ENCODE measurements around the gene U2AF1L4. TPM values are rescaled to one million over a fixed set of nuclear protein-coding genes. Genes with fewer than 3 reads are reported as not detected.
A peak's percentile ranks its signal among the peaks of the same experiment; 100 is the strongest.

U2AF1L4 gene
- total RNA-seq, 1 donor = 5.8 TPM

- no peak overlapping the region for H3K4me2 ChIP-seq (ENCODE audit: insufficient read depth, low read length)
- peak; percentile 55 for DNase-seq (ENCODE audit: insufficient read length, low spot score, missing footprints)
- H3K4me3 ChIP-seq (ENCODE audit: insufficient read depth, low read length) = no peak overlapping the region
- no peak overlapping the region for H2AFZ ChIP-seq (ENCODE audit: low read length)
- peaks cover 4% of the 10 kb centered on the region for H4K20me1 ChIP-seq (ENCODE audit: insufficient read depth, low read length)
- H3K79me2 ChIP-seq (ENCODE audit: insufficient read depth, low read length) = no peaks in the 10 kb centered on the region
- peaks cover 80% of the 10 kb centered on the region for H3K36me3 ChIP-seq (ENCODE audit: insufficient read depth, low read length)
- H3K9me3 ChIP-seq (ENCODE audit: low read depth, low read length) = no peaks in the 10 kb centered on the region
- H3K27me3 ChIP-seq (ENCODE audit: insufficient read depth, low read length) = no peaks in the 10 kb centered on the region
- no peak overlapping the region for H3K27ac ChIP-seq (ENCODE audit: low read depth, low read length)
- no peaks in the 10 kb centered on the region for H3K4me1 ChIP-seq (ENCODE audit: insufficient read depth, low read length)
- no peak for TF ChIP-seq CTCF (IDR thresholded peaks at IDR 0.05; ENCODE audit: extremely low read depth, low read depth, low read length)
These were observed 16.2 kb downstream of the U2AF1L4 start for GRCh38 chr19:35729021-35729420.

- no peak for TF ChIP-seq CTCF (IDR thresholded peaks at IDR 0.05; ENCODE audit: extremely low read depth, low read depth, low read length)
- Histone ChIP-seq H3K4me2 (ENCODE audit: insufficient read depth, low read length) (no peak overlapping the region), H4K20me1 (ENCODE audit: insufficient read depth, low read length) (peaks cover 3% of the 10 kb centered on the region), H3K9me3 (ENCODE audit: low read depth, low read length) (no peaks in the 10 kb centered on the region), H3K79me2 (ENCODE audit: insufficient read depth, low read length) (peaks cover 3% of the 10 kb centered on the region), H3K27ac (ENCODE audit: low read depth, low read length) (no peak overlapping the region), H3K4me3 (ENCODE audit: insufficient read depth, low read length) (no peak overlapping the region), H3K36me3 (ENCODE audit: insufficient read depth, low read length) (peaks cover 82% of the 10 kb centered on the region), H3K4me1 (ENCODE audit: insufficient read depth, low read length) (no peaks in the 10 kb centered on the region), H3K27me3 (ENCODE audit: insufficient read depth, low read length) (no peaks in the 10 kb centered on the region), H2AFZ (ENCODE audit: low read length) (no peak overlapping the region)
- DNase-seq (ENCODE audit: insufficient read length, low spot score, missing footprints) = peak; percentile 62
These were observed 17.1 kb downstream of the U2AF1L4 start for GRCh38 chr19:35727956-35728706.

- TF ChIP-seq CTCF (IDR thresholded peaks at IDR 0.05; ENCODE audit: extremely low read depth, low read depth, low read length) = no peak
- Histone ChIP-seq H3K27me3 (ENCODE audit: insufficient read depth, low read length) (no peaks in the 10 kb centered on the region), H3K27ac (ENCODE audit: low read depth, low read length) (no peak overlapping the region), H3K36me3 (ENCODE audit: insufficient read depth, low read length) (peaks cover 90% of the 10 kb centered on the region), H3K79me2 (ENCODE audit: insufficient read depth, low read length) (peaks cover 9% of the 10 kb centered on the region), H4K20me1 (ENCODE audit: insufficient read depth, low read length) (peaks cover 3% of the 10 kb centered on the region), H3K4me2 (ENCODE audit: insufficient read depth, low read length) (no peak overlapping the region), H3K4me1 (ENCODE audit: insufficient read depth, low read length) (no peaks in the 10 kb centered on the region), H2AFZ (ENCODE audit: low read length) (no peak overlapping the region), H3K9me3 (ENCODE audit: low read depth, low read length) (no peaks in the 10 kb centered on the region), H3K4me3 (ENCODE audit: insufficient read depth, low read length) (no peak overlapping the region)
- peak; percentile 75 for DNase-seq (ENCODE audit: insufficient read length, low spot score, missing footprints)
These were observed 17.9 kb downstream of the U2AF1L4 start for GRCh38 chr19:35727053-35727955.

All from osteoblast (primary cell).